A673 (cell line): Measurements from ENCODE around the gene TUBA4B. TPM values are rescaled to one million over a fixed set of nuclear protein-coding genes. Genes with fewer than 3 reads are reported as not detected.
"Not testable (repeated sequence)": the region's sequence is repeated elsewhere in the genome, so short reads cannot be mapped to it uniquely, and the experiment has no call there.

ENCODE experiments used
- BruUV-seq: library from RNA; stranded (reverse); fragments of 400-500 nt; replicated peaks from 2 replicates; lab custom pipeline; 2021; lab: Mats Ljungman, UMichigan
- CTCF ChIA-PET: fragments of 300-600 bp; sonication (Branson Sonifier 250); formaldehyde crosslinking; loops from one replicate; lab custom pipeline; 2022; ENCODE audit warnings: antibody characterized with exemption; lab: Charles Lee
- POLR2A ChIA-PET: fragments of 300-600 bp; sonication (Branson Sonifier 250); formaldehyde crosslinking; loops from one replicate; lab custom pipeline; 2022; ENCODE audit warnings: antibody characterized with exemption; ENCODE audit not compliant: low non-redundant PET; lab: Charles Lee
- DNase-seq: peaks from one replicate; pipeline ENCODE4 v3.0.0-alpha.2; 2015; ENCODE audit warnings: low spot score
- H3K27ac ChIP-seq: fragments of 200-600 bp; sonication (generic); 2 replicates; pipeline ENCODE4 v1.5.1; 2016; ENCODE audit warnings: mixed run types, low read depth, mild to moderate bottlenecking, mixed read lengths, antibody characterized with exemption, low read length; ENCODE audit not compliant: poor library complexity, severe bottlenecking
- H3K27me3 ChIP-seq: fragments of 200-600 bp; sonication (generic); replicated peaks from 2 replicates; pipeline ENCODE4 v1.6.1; 2017; ENCODE audit warnings: mixed run types, low read depth, mild to moderate bottlenecking, mixed read lengths, antibody characterized with exemption, low read length; ENCODE audit not compliant: insufficient read depth, poor library complexity
- H3K36me3 ChIP-seq: fragments of 200-600 bp; sonication (generic); 2 replicates; pipeline ENCODE4 v1.6.1; 2016; ENCODE audit warnings: mixed run types, mild to moderate bottlenecking, mixed read lengths, antibody characterized with exemption, low read length; ENCODE audit not compliant: insufficient read depth, poor library complexity, severe bottlenecking
- H3K4me1 ChIP-seq: fragments of 200-600 bp; sonication (generic); 2 replicates; pipeline ENCODE4 v1.6.1; 2017; ENCODE audit warnings: mixed run types, mild to moderate bottlenecking, mixed read lengths, antibody characterized with exemption, low read length; ENCODE audit not compliant: insufficient read depth, poor library complexity, severe bottlenecking
- H3K4me3 ChIP-seq: fragments of 200-600 bp; sonication (generic); 2 replicates; pipeline ENCODE4 v1.5.1; 2016; ENCODE audit warnings: low read depth, mixed run types, mild to moderate bottlenecking, mixed read lengths, low read length; ENCODE audit not compliant: poor library complexity, severe bottlenecking
- H3K9me3 ChIP-seq: fragments of 200-600 bp; sonication (generic); 2 replicates; pipeline ENCODE4 v1.6.1; 2016; ENCODE audit warnings: mixed run types, low read depth, mild to moderate bottlenecking, mixed read lengths, antibody characterized with exemption, low read length; ENCODE audit not compliant: poor library complexity, severe bottlenecking
- CTCF ChIP-seq: fragments of 300-800, 200-600 bp; sonication (generic); conservative IDR thresholded peaks from 2 replicates; pipeline ENCODE4 v1.5.1; 2017; ENCODE audit warnings: low read depth, mild to moderate bottlenecking, antibody characterized with exemption, low read length, moderate library complexity, mixed read lengths
- EZH2 ChIP-seq: fragments of 200-600 bp; sonication (generic); IDR thresholded peaks from 2 replicates; pipeline ENCODE4 v1.6.1; 2017; ENCODE audit warnings: borderline replicate concordance, low read depth, mild to moderate bottlenecking, mixed read lengths, antibody characterized with exemption, low read length; ENCODE audit not compliant: poor library complexity, severe bottlenecking
- intact Hi-C: fragments of 100-400 bp; cut with micrococcal nuclease; formaldehyde crosslinking; loops from one replicate; pipeline ENCODE4 v1.10.0; 2022; ENCODE audit not compliant: unreplicated experiment
- total RNA-seq: library from RNA; stranded (reverse); gene quantifications from 2 replicates; pipeline ENCODE4 v1.2.3, GENCODE V29; 2021

TUBA4B gene
- total RNA-seq, 1 experiment from 2014 or later: not detected

GRCh38 chr2:219285894-219286425, 32.9 kb downstream of the TUBA4B start:
- ChIA-PET CTCF (interaction anchor here (1.3 kb wide), 1 partner anchor 9 kb away, joined by 3 read pairs; no protein-coding TSS in a partner anchor), POLR2A (interaction anchor here (0.6 kb wide), 1 partner anchor 32 kb away, joined by 3 read pairs; no protein-coding TSS in a partner anchor)
- peak; percentile 68 for DNase-seq

GRCh38 chr2:219286436-219287115, 33.5 kb downstream of the TUBA4B start:
- BruUV-seq: TSS peak; percentile 81
- no peak for DNase-seq
- Histone ChIP-seq H3K27me3 (no peaks in the 10 kb centered on the region), H3K27ac (no peak overlapping the region), H3K9me3 (no peaks in the 10 kb centered on the region), H3K4me1 (peaks cover 7% of the 10 kb centered on the region), H3K36me3 (peaks cover 2% of the 10 kb centered on the region), H3K4me3 (no peak overlapping the region)
- TF ChIP-seq EZH2 (no peak), CTCF (no peak)
- POLR2A ChIA-PET: interaction anchor here (0.6 kb wide), 1 partner anchor 31 kb away, joined by 3 read pairs; no protein-coding TSS in a partner anchor
- CTCF ChIA-PET: interaction anchor here (1.3 kb wide), 1 partner anchor 8 kb away, joined by 3 read pairs; no protein-coding TSS in a partner anchor
- intact Hi-C loops: no loop called here

More at GRCh38 chr2:219285894-219286425, 32.9 kb downstream of the TUBA4B start:
- H3K27me3 ChIP-seq: no peaks in the 10 kb centered on the region
- intact Hi-C loops: no loop called here
- H3K27ac ChIP-seq: no peak overlapping the region
- H3K36me3 ChIP-seq: peaks cover 2% of the 10 kb centered on the region
- H3K9me3 ChIP-seq: no peaks in the 10 kb centered on the region
- no peak overlapping the region for H3K4me3 ChIP-seq
- TF ChIP-seq EZH2: no peak
- TF ChIP-seq CTCF: no peak
- H3K4me1 ChIP-seq: peaks cover 7% of the 10 kb centered on the region
- no TSS peak for BruUV-seq

GRCh38 chr2:219287116-219287440, 34.0 kb downstream of the TUBA4B start:
- H3K4me3 ChIP-seq, POLR2A ChIA-PET, H3K9me3 ChIP-seq, H3K4me1 ChIP-seq, H3K36me3 ChIP-seq, H3K27me3 ChIP-seq, intact Hi-C loops, H3K27ac ChIP-seq, CTCF ChIA-PET, BruUV-seq, DNase-seq: not testable (repeated sequence)
